ENCODE data around the gene RELN.

The RELN gene

GRCh38 chr7:103711413-103711812, 278.0 kb downstream of the RELN start:
- FAIRE-seq: no peak

- no peak for FAIRE-seq
Observed at GRCh38 chr7:103710247-103710646, 279.2 kb downstream of the RELN start.

GRCh38 chr7:103706805-103707204, 282.7 kb downstream of the RELN start:
- FAIRE-seq: no peak

- FAIRE-seq: no peak
Observed at GRCh38 chr7:103705542-103705941, 283.9 kb downstream of the RELN start.

- no peak for FAIRE-seq
Observed at GRCh38 chr7:103704701-103705100, 284.8 kb downstream of the RELN start.

- FAIRE-seq: no peak
Observed at GRCh38 chr7:103702982-103703381, 286.5 kb downstream of the RELN start.

GRCh38 chr7:103702454-103702853, 287.0 kb downstream of the RELN start:
- FAIRE-seq: no peak

GRCh38 chr7:103699032-103699431, 290.4 kb downstream of the RELN start:
- FAIRE-seq: no peak

GRCh38 chr7:103698064-103698463, 291.4 kb downstream of the RELN start:
- no peak for FAIRE-seq

GRCh38 chr7:103695521-103695920, 293.9 kb downstream of the RELN start:
- no peak for FAIRE-seq

- FAIRE-seq: no peak
Observed at GRCh38 chr7:103694304-103694703, 295.2 kb downstream of the RELN start.

GRCh38 chr7:103691291-103691690, 298.2 kb downstream of the RELN start:
- FAIRE-seq: no peak

- FAIRE-seq: no peak
Observed at GRCh38 chr7:103690242-103690974, 299.1 kb downstream of the RELN start.

- FAIRE-seq: no peak
Observed at GRCh38 chr7:103689255-103689654, 300.2 kb downstream of the RELN start.

- no peak for FAIRE-seq
Observed at GRCh38 chr7:103687951-103688350, 301.5 kb downstream of the RELN start.

GRCh38 chr7:103687272-103687671, 302.2 kb downstream of the RELN start:
- no peak for FAIRE-seq

GRCh38 chr7:103686763-103687162, 302.7 kb downstream of the RELN start:
- no peak for FAIRE-seq

GRCh38 chr7:103686064-103686463, 303.4 kb downstream of the RELN start:
- no peak for FAIRE-seq

GRCh38 chr7:103685646-103686045, 303.8 kb downstream of the RELN start:
- FAIRE-seq: no peak

GRCh38 chr7:103683348-103683747, 306.1 kb downstream of the RELN start:
- FAIRE-seq: no peak

GRCh38 chr7:103680161-103681144, 309.0 kb downstream of the RELN start:
- FAIRE-seq: no peak

- no peak for FAIRE-seq
Observed at GRCh38 chr7:103679151-103680132, 310.0 kb downstream of the RELN start.
